ENCODE measurements around the gene ANKUB1.

GRCh38 chr3:149801195-149801594, 8.8 kb upstream of the ANKUB1 start:
- no peak for TF ChIP-seq EP300 (IDR thresholded peaks at IDR 0.05)
- no peak for TF ChIP-seq POLR2A (IDR thresholded peaks at IDR 0.05; ENCODE audit: low read depth)
